Neural cell (in vitro differentiated cells): ENCODE data around the gene AIP. TPM values are rescaled to one million over a fixed set of nuclear protein-coding genes. Genes with fewer than 3 reads are reported as not detected.

Experiments
- H2AFZ ChIP-seq: fragments of 200-600, 300-800 bp; sonication (generic), shearing (Covaris generic); 2 replicates; pipeline ENCODE4 v1.6.0; 2014; ENCODE audit warnings: low read depth, mild to moderate bottlenecking, antibody characterized with exemption, low read length, moderate library complexity
- H3F3A ChIP-seq: fragments of 200-600 bp; shearing (Covaris generic); 2 replicates; pipeline ENCODE4 v1.6.1; 2016; ENCODE audit warnings: mild to moderate bottlenecking, moderate library complexity, mixed read lengths, antibody characterized with exemption, low read length; ENCODE audit not compliant: insufficient read depth, poor library complexity, severe bottlenecking
- H3K27ac ChIP-seq: fragments of 200-600, 300-800 bp; sonication (generic), shearing (Covaris generic); 2 replicates; pipeline ENCODE4 v1.5.1; 2014; ENCODE audit warnings: mild to moderate bottlenecking, low read length, moderate library complexity
- H3K27me3 ChIP-seq: fragments of 300-800, 200-600 bp; sonication (generic), shearing (Covaris generic); 2 replicates; pipeline ENCODE4 v1.6.0; 2014; ENCODE audit warnings: mild to moderate bottlenecking, low read depth, low read length, moderate library complexity; ENCODE audit not compliant: insufficient read depth
- H3K36me3 ChIP-seq: fragments of 300-800, 200-600 bp; sonication (generic), shearing (Covaris generic); 2 replicates; pipeline ENCODE4 v1.5.1; 2014; ENCODE audit warnings: mild to moderate bottlenecking, antibody characterized with exemption, low read length, moderate library complexity; ENCODE audit not compliant: insufficient read depth
- H3K4me2 ChIP-seq: fragments of 300-800, 200-600 bp; sonication (generic), shearing (Covaris generic); 2 replicates; pipeline ENCODE4 v1.6.0; 2014; ENCODE audit warnings: mild to moderate bottlenecking, low read length
- H3K4me3 ChIP-seq: fragments of 300-800, 200-600 bp; sonication (generic), shearing (Covaris generic); 2 replicates; pipeline ENCODE4 v1.5.1; 2014; ENCODE audit warnings: mild to moderate bottlenecking, low read length, moderate library complexity
- H3K79me2 ChIP-seq: fragments of 200-600 bp; shearing (Covaris generic); replicated peaks from 2 replicates; pipeline ENCODE4 v1.6.0; 2014; ENCODE audit warnings: mild to moderate bottlenecking, low read length, moderate library complexity; ENCODE audit not compliant: insufficient read depth
- H3K9ac ChIP-seq: fragments of 300-800, 200-600 bp; sonication (generic), shearing (Covaris generic); 2 replicates; pipeline ENCODE4 v1.6.1; 2016; ENCODE audit warnings: mild to moderate bottlenecking, low read length, mixed read lengths
- H3K9me2 ChIP-seq: fragments of 200-600 bp; shearing (Covaris generic); 2 replicates; pipeline ENCODE4 v1.6.1; 2016; ENCODE audit warnings: mild to moderate bottlenecking, low read length, mixed read lengths; ENCODE audit not compliant: insufficient read depth
- H3K9me3 ChIP-seq: fragments of 200-600, 300-800 bp; sonication (generic), shearing (Covaris generic); 2 replicates; pipeline ENCODE4 v1.6.1; 2016; ENCODE audit warnings: mild to moderate bottlenecking, mixed run types, low read length, moderate library complexity, mixed read lengths
- H4K20me1 ChIP-seq: fragments of 200-600 bp; shearing (Covaris generic); 2 replicates; pipeline ENCODE4 v1.6.1; 2016; ENCODE audit warnings: mild to moderate bottlenecking, mixed run types; ENCODE audit not compliant: insufficient read depth
- CTCF ChIP-seq: fragments of 450-650 bp; IDR thresholded peaks from 2 replicates; pipeline ENCODE4 v1.5.1; 2014; ENCODE audit warnings: antibody characterized with exemption, mild to moderate bottlenecking, moderate library complexity; ENCODE audit not compliant: poor library complexity, severe bottlenecking
- EP300 ChIP-seq: fragments of 450-650 bp; conservative IDR thresholded peaks from 2 replicates; pipeline ENCODE4 v1.6.1; 2014; ENCODE audit warnings: antibody characterized with exemption, mild to moderate bottlenecking, moderate library complexity; ENCODE audit not compliant: poor library complexity, severe bottlenecking
- EZH2 ChIP-seq: fragments of 200-600, 300-800 bp; shearing (Covaris generic), sonication (generic); IDR thresholded peaks from 2 replicates; pipeline ENCODE4 v1.6.1; 2014; ENCODE audit warnings: antibody characterized with exemption, low read length, borderline replicate concordance, mild to moderate bottlenecking; ENCODE audit not compliant: insufficient read depth, poor library complexity, severe bottlenecking
- MXI1 ChIP-seq: fragments of 450-650 bp; conservative IDR thresholded peaks from 2 replicates; pipeline ENCODE4 v1.6.1; 2014; ENCODE audit warnings: antibody characterized with exemption, mild to moderate bottlenecking; ENCODE audit not compliant: poor library complexity, severe bottlenecking
- POLR2AphosphoS5 ChIP-seq: IDR thresholded peaks from 2 replicates; pipeline ENCODE4 v1.6.1; 2012
- RAD21 ChIP-seq: fragments of 450-650 bp; conservative IDR thresholded peaks from 2 replicates; pipeline ENCODE4 v1.6.1; 2014; ENCODE audit warnings: antibody characterized with exemption, mild to moderate bottlenecking, moderate library complexity
- REST ChIP-seq: IDR thresholded peaks from 2 replicates; pipeline ENCODE4 v1.6.1; 2012; ENCODE audit warnings: borderline replicate concordance
- SMC3 ChIP-seq: fragments of 450-650 bp; conservative IDR thresholded peaks from 2 replicates; pipeline ENCODE4 v1.6.1; 2014; ENCODE audit warnings: antibody characterized with exemption, mild to moderate bottlenecking, moderate library complexity; ENCODE audit not compliant: poor library complexity
- TAF1 ChIP-seq: IDR thresholded peaks from 2 replicates; pipeline ENCODE4 v1.6.1; 2012; ENCODE audit warnings: low read depth
- polyA plus RNA-seq: library from polyadenylated mRNA; depleted of rRNA; stranded (reverse); fragments of >200 nt; gene quantifications from 2 replicates; pipeline ENCODE4 v1.2.3, GENCODE V29; 2014

Gene AIP
- polyA plus RNA-seq, 1 donor from 2014 or later: 83.9 TPM

GRCh38 chr11:67452141-67452952 lies 30.5 kb upstream of the AIP start, which contains the start of gene GPR152:
Gene GPR152, minus strand, starts transcription at chr11:67452729. Its CDS starts 5 bp downstream, at chr11:67452724.
- no peak within 1 kb of the TSS for H3K4me2 ChIP-seq
- no peaks in the 10 kb centered on the region for H3K79me2 ChIP-seq
- H3K9me2 ChIP-seq: no peaks in the 10 kb centered on the region
- no peaks in the 10 kb centered on the region for H3K27me3 ChIP-seq
- no peaks in the 10 kb centered on the region for H4K20me1 ChIP-seq
- H2AFZ ChIP-seq: no peak within 1 kb of the TSS
- H3K9ac ChIP-seq: no peak within 1 kb of the TSS
- no peak within 1 kb of the TSS for H3K27ac ChIP-seq
- TF ChIP-seq RAD21: no peak
- TF ChIP-seq EP300: no peak
- no peak for TF ChIP-seq CTCF
- TF ChIP-seq SMC3: no peak
- no peak for TF ChIP-seq EZH2
- no peak for TF ChIP-seq TAF1
- TF ChIP-seq MXI1: no peak
- TF ChIP-seq REST: no peak
- no peak for TF ChIP-seq POLR2AphosphoS5
- no peak within 1 kb of the TSS for H3K4me3 ChIP-seq
- no peaks in the 10 kb centered on the region for H3K9me3 ChIP-seq
- no peaks in the 10 kb centered on the region for H3F3A ChIP-seq
- no peaks in the 10 kb centered on the region for H3K36me3 ChIP-seq

GRCh38 chr11:67453816-67454732 lies 28.8 kb upstream of the AIP start:
- Histone ChIP-seq H3K9ac (no peak overlapping the region), H4K20me1 (no peaks in the 10 kb centered on the region), H3K27me3 (no peaks in the 10 kb centered on the region), H3K36me3 (no peaks in the 10 kb centered on the region), H3K4me3 (no peak overlapping the region), H2AFZ (no peak overlapping the region), H3F3A (no peaks in the 10 kb centered on the region), H3K4me2 (no peak overlapping the region), H3K27ac (no peak overlapping the region), H3K79me2 (no peaks in the 10 kb centered on the region), H3K9me2 (no peaks in the 10 kb centered on the region), H3K9me3 (no peaks in the 10 kb centered on the region)
- TF ChIP-seq EP300 (no peak), SMC3 (no peak), TAF1 (no peak), RAD21 (no peak), EZH2 (no peak), CTCF (no peak), POLR2AphosphoS5 (no peak)
